PC-3 (cell line): ENCODE data around the gene NIN. TPM values are rescaled to one million over a fixed set of nuclear protein-coding genes. Genes with fewer than 3 reads are reported as not detected.

Experiments
- ATAC-seq: fragments of 200-7000 bp; cut with Tn5 transposase; 2 replicates; pipeline ENCODE4 v1.9.1; 2020; ENCODE audit warnings: mild to moderate bottlenecking, moderate library complexity
- BruUV-seq: library from RNA; stranded (reverse); fragments of 400-500 nt; replicated peaks from 2 replicates; lab custom pipeline; 2021; lab: Mats Ljungman, UMichigan
- CTCF ChIA-PET: fragments of 300-600 bp; sonication (Branson Sonifier 250); formaldehyde crosslinking; loops from one replicate; lab custom pipeline; 2022; ENCODE audit warnings: antibody characterized with exemption; lab: Charles Lee
- POLR2A ChIA-PET: fragments of 300-600 bp; sonication (Branson Sonifier 250); formaldehyde crosslinking; loops from one replicate; lab custom pipeline; 2022; ENCODE audit warnings: antibody characterized with exemption; ENCODE audit not compliant: unreplicated experiment; lab: Charles Lee
- DNase-seq: peaks from one replicate; pipeline ENCODE4 v3.0.0-alpha.2; 2015
- H2AFZ ChIP-seq: fragments of 300-600 bp; sonication (generic); 2 replicates; pipeline ENCODE4 v1.6.0; 2016; ENCODE audit warnings: antibody characterized with exemption, low read length
- H3F3A ChIP-seq: fragments of 300-600 bp; sonication (generic); one replicate; pipeline ENCODE4 v1.6.0; 2017; ENCODE audit warnings: antibody characterized with exemption, low read length, control low read depth, mild to moderate bottlenecking; ENCODE audit not compliant: unreplicated experiment
- H3K27ac ChIP-seq: fragments of 300-600 bp; sonication (generic); 2 replicates; pipeline ENCODE4 v1.5.1; 2016; ENCODE audit warnings: mild to moderate bottlenecking, low read length
- H3K27me3 ChIP-seq: fragments of 300-600 bp; sonication (generic); 2 replicates; pipeline ENCODE4 v1.6.1; 2016; ENCODE audit warnings: low read length, mixed read lengths
- H3K36me3 ChIP-seq: fragments of 300-600 bp; sonication (generic); 2 replicates; pipeline ENCODE4 v1.6.1; 2016; ENCODE audit warnings: low read depth, mixed run types, low read length, mixed read lengths
- H3K4me1 ChIP-seq: fragments of 300-600 bp; sonication (generic); 2 replicates; pipeline ENCODE4 v1.5.1; 2016; ENCODE audit warnings: low read length; ENCODE audit not compliant: insufficient read depth
- H3K4me2 ChIP-seq: fragments of 300-600 bp; sonication (generic); 2 replicates; pipeline ENCODE4 v1.6.0; 2016; ENCODE audit warnings: low read length
- H3K4me3 ChIP-seq: fragments of 300-600 bp; sonication (generic); 2 replicates; pipeline ENCODE4 v1.5.1; 2016; ENCODE audit warnings: mild to moderate bottlenecking, low read length, mixed read lengths
- H3K79me2 ChIP-seq: fragments of 300-600 bp; sonication (generic); 2 replicates; pipeline ENCODE4 v1.6.1; 2017; ENCODE audit warnings: low read length, mixed read lengths
- H3K9ac ChIP-seq: fragments of 300-600 bp; sonication (generic); 2 replicates; pipeline ENCODE4 v1.6.0; 2016; ENCODE audit warnings: mild to moderate bottlenecking, low read length
- H3K9me2 ChIP-seq: fragments of 300-600 bp; sonication (generic); replicated peaks from 2 replicates; pipeline ENCODE4 v1.6.1; 2016; ENCODE audit warnings: mixed run types, low read length, mixed read lengths
- H3K9me3 ChIP-seq: fragments of 300-600 bp; sonication (generic); 2 replicates; pipeline ENCODE4 v1.6.1; 2016; ENCODE audit warnings: low read length, mixed read lengths
- H4K20me1 ChIP-seq: fragments of 300-600 bp; sonication (generic); 2 replicates; pipeline ENCODE4 v1.6.1; 2016; ENCODE audit warnings: low read length, mixed read lengths
- CTCF ChIP-seq: fragments of 300-600 bp; sonication (generic); conservative IDR thresholded peaks from 2 replicates; pipeline ENCODE4 v1.5.1; 2017; ENCODE audit warnings: antibody characterized with exemption, low read depth, mild to moderate bottlenecking, low read length
- EZH2 ChIP-seq: fragments of 300-600 bp; sonication (generic); IDR thresholded peaks from one replicate; pipeline ENCODE4 v1.6.1; 2017; ENCODE audit warnings: antibody characterized with exemption, mild to moderate bottlenecking, low read length; ENCODE audit not compliant: unreplicated experiment
- EZH2phosphoT487 ChIP-seq: fragments of 300-600 bp; sonication (generic); IDR thresholded peaks from 2 replicates; pipeline ENCODE4 v1.6.1; 2018; ENCODE audit warnings: mild to moderate bottlenecking, antibody characterized with exemption, low read length, borderline replicate concordance
- intact Hi-C: fragments of 100-400 bp; cut with micrococcal nuclease; formaldehyde crosslinking; loops from 2 replicates; pipeline ENCODE4 v1.9.0; 2023
- total RNA-seq: library from RNA; depleted of rRNA; stranded (reverse); fragments of >200 nt; gene quantifications from 2 replicates; pipeline ENCODE4 v1.2.3, GENCODE V29; 2014

Gene NIN
- total RNA-seq, 1 experiment from 2014 or later = 34.3 TPM

- POLR2A ChIA-PET = interaction anchor here (0.8 kb wide), 2 partner anchors 32 to 105 kb away, joined by 3 to 4 read pairs; partner anchors contain the start of gene SAV1
- CTCF ChIA-PET = interaction anchor here (0.5 to 2.0 kb wide), 23 partner anchors 9 to 607 kb away, joined by 3 to 22 read pairs (median 5); partner anchors contain the start of genes ATL1 and DMAC2L
- TF ChIP-seq CTCF = peak; percentile 99
- TF ChIP-seq EZH2phosphoT487 = no peak
- Histone ChIP-seq H2AFZ (peak overlapping the region; percentile 27), H3F3A (peaks cover 9% of the 10 kb centered on the region), H3K4me2 (0 out of 2 replicates have a peak overlapping the region, but pooled peaks have one; percentile 67), H3K9ac (no peak overlapping the region), H3K79me2 (no peaks in the 10 kb centered on the region), H3K27me3 (no peaks in the 10 kb centered on the region), H3K4me1 (peaks cover 55% of the 10 kb centered on the region), H3K27ac (0 out of 2 replicates have a peak overlapping the region, but pooled peaks have one; percentile 83), H3K4me3 (no peak overlapping the region), H3K36me3 (peaks cover 13% of the 10 kb centered on the region; the same call in 1 of the 2 replicates), H4K20me1 (no peaks in the 10 kb centered on the region), H3K9me3 (no peaks in the 10 kb centered on the region), H3K9me2 (no peaks in the 10 kb centered on the region)
- intact Hi-C loops = loop anchor here (1.0 to 10.0 kb wide), 7 partner anchors 27 to 329 kb away; partner anchors contain the start of gene SAV1
- no TSS peak for BruUV-seq
- peak; percentile 58 for ATAC-seq
- DNase-seq = peak; percentile 91
Measured at GRCh38 chr14:50773632-50774541, 57.1 kb downstream of the NIN start.

GRCh38 chr14:50772412-50772811, 58.5 kb downstream of the NIN start:
- ChIA-PET CTCF (interaction anchor here (0.6 to 0.7 kb wide), 2 partner anchors 9 to 106 kb away, joined by 3 to 6 read pairs; no protein-coding TSS in a partner anchor), POLR2A (interaction anchor here (0.7 kb wide), 1 partner anchor 9 kb away, joined by 8 read pairs; no protein-coding TSS in a partner anchor)
- H3K9me3 ChIP-seq = no peaks in the 10 kb centered on the region
- no peak for TF ChIP-seq CTCF
- TF ChIP-seq EZH2phosphoT487 = no peak
- TF ChIP-seq EZH2 = no peak
- intact Hi-C loops = loop anchor here (10.0 kb wide), 1 partner anchor 328 kb away; no protein-coding TSS in a partner anchor
- H3K79me2 ChIP-seq = no peaks in the 10 kb centered on the region
- no peak for ATAC-seq
- H3K4me3 ChIP-seq = no peak overlapping the region
- H3K9me2 ChIP-seq = no peaks in the 10 kb centered on the region
- DNase-seq = no peak
- no peak overlapping the region for H3K27ac ChIP-seq
- no peaks in the 10 kb centered on the region for H3K27me3 ChIP-seq
- no peak overlapping the region for H3K9ac ChIP-seq
- H3K36me3 ChIP-seq = peaks cover 13% of the 10 kb centered on the region
- no peak overlapping the region for H2AFZ ChIP-seq
- no peak overlapping the region for H3K4me2 ChIP-seq
- no TSS peak for BruUV-seq
- peaks cover 51% of the 10 kb centered on the region for H3K4me1 ChIP-seq
- no peaks in the 10 kb centered on the region for H4K20me1 ChIP-seq
- H3F3A ChIP-seq = peaks cover 9% of the 10 kb centered on the region
